A549 (cell line): ENCODE data around the gene TOPBP1. TPM values are rescaled to one million over a fixed set of nuclear protein-coding genes. Genes with fewer than 3 reads are reported as not detected.

ENCODE experiments used
- ATAC-seq, 2 experiments: fragments of 200-7000 bp in 1 of 2; fragments of >200 bp in 1 of 2; cut with Nextera tagmentation in 1 of 2; cut with Tn5 transposase in 1 of 2; 3 replicates each; pipeline versions ENCODE4 v1.8.0 to v1.9.1; 2018 to 2020; ENCODE audit warnings: mild to moderate bottlenecking in 1 of 2, moderate library complexity in 1 of 2
- CTCF ChIA-PET: fragments of 300-600 bp; sonication (Branson Sonifier 250); formaldehyde crosslinking; extraction: SDS; loops from one replicate; lab custom pipeline; 2021; ENCODE audit warnings: antibody characterized with exemption, inconsistent platforms; lab: Yijun Ruan, JAX
- POLR2A ChIA-PET: fragments of 350-600 bp; formaldehyde crosslinking; extraction: SDS; loops from one replicate; lab custom pipeline; 2021; ENCODE audit warnings: antibody characterized with exemption, inconsistent platforms; lab: Yijun Ruan, JAX
- DNase-seq, 2 experiments: peaks; one replicate each; pipeline versions ENCODE4 v3.0.0 to v3.0.0-alpha.2; 2011 to 2016; ENCODE audit warnings: low read depth in 1 of 2, low spot score in 1 of 2
- FAIRE-seq: peaks from 2 replicates; lab custom pipeline; 2011; peaks lifted over from hg19 to GRCh38; lab: Jason Lieb, UNC
- H3K27ac ChIP-seq, 2 experiments: fragments of >200 bp; sonication (Bioruptor Twin); formaldehyde crosslinking; 3 replicates each; pipeline ENCODE4 v1.5.1; 2016 to 2017
- H3K4me1 ChIP-seq: fragments of >200 bp; sonication (Bioruptor Twin); formaldehyde crosslinking; 3 replicates; pipeline ENCODE4 v1.6.1; 2016
- H3K4me2 ChIP-seq: fragments of >200 bp; sonication (Bioruptor Twin); formaldehyde crosslinking; 3 replicates; pipeline ENCODE4 v1.6.1; 2016
- H3K4me3 ChIP-seq: fragments of >200 bp; sonication (Bioruptor Twin); formaldehyde crosslinking; 3 replicates; pipeline ENCODE4 v1.5.1; 2016
- H3K9me3 ChIP-seq: fragments of >200 bp; sonication (Bioruptor Twin); formaldehyde crosslinking; 3 replicates; pipeline ENCODE4 v1.6.1; 2016
- BHLHE40 ChIP-seq: IDR thresholded peaks from 2 replicates; pipeline ENCODE4 v1.6.1; 2012; ENCODE audit warnings: low read depth, low read length, inconsistent platforms
- CBX2 ChIP-seq: fragments of 200-600 bp; sonication (generic); IDR thresholded peaks from 2 replicates; pipeline ENCODE4 v1.6.1; 2016; ENCODE audit warnings: low read depth, mild to moderate bottlenecking, borderline replicate concordance
- CBX8 ChIP-seq: fragments of 200-600 bp; sonication (generic); IDR thresholded peaks from 2 replicates; pipeline ENCODE4 v1.6.1; 2016
- CEBPB ChIP-seq, 2 experiments: fragments of >200 bp in 1 of 2; sonication (Bioruptor Twin) in 1 of 2; formaldehyde crosslinking in 1 of 2; IDR thresholded peaks; 2 replicates each; pipeline ENCODE4 v1.6.1; 2012 to 2016
- CHD2 ChIP-seq: fragments of 150-350 bp; IDR thresholded peaks from 2 replicates; pipeline ENCODE4 v1.6.1; 2014; ENCODE audit warnings: low read length; ENCODE audit not compliant: partially characterized antibody
- EHF ChIP-seq: fragments of 250-450 bp; sonication (Bioruptor Pico); IDR thresholded peaks from 2 replicates; pipeline ENCODE4 v1.5.0; 2020; ENCODE audit warnings: mild to moderate bottlenecking
- ELK1 ChIP-seq: fragments of 150-350 bp; IDR thresholded peaks from 2 replicates; pipeline ENCODE4 v1.6.1; 2014; ENCODE audit warnings: low read depth, mild to moderate bottlenecking, low read length
- FOSB ChIP-seq: fragments of 250-450 bp; sonication (Bioruptor Pico); IDR thresholded peaks from 2 replicates; pipeline ENCODE4 v1.5.0; 2020; ENCODE audit warnings: mild to moderate bottlenecking, moderate library complexity
- FOXS1 ChIP-seq: fragments of 250-450 bp; sonication (Bioruptor Pico); IDR thresholded peaks from 2 replicates; pipeline ENCODE4 v1.5.0; 2020; ENCODE audit warnings: mild to moderate bottlenecking, moderate library complexity
- HOXA7 ChIP-seq: fragments of 250-450 bp; sonication (Bioruptor Pico); IDR thresholded peaks from 2 replicates; pipeline ENCODE4 v1.5.0; 2020; ENCODE audit warnings: mild to moderate bottlenecking, moderate library complexity
- HOXB13 ChIP-seq: fragments of 250-450 bp; sonication (Bioruptor Pico); IDR thresholded peaks from 2 replicates; pipeline ENCODE4 v1.5.0; 2020; ENCODE audit warnings: low read depth, mild to moderate bottlenecking, moderate library complexity
- JUNB ChIP-seq: fragments of >200 bp; sonication (Bioruptor Twin); formaldehyde crosslinking; IDR thresholded peaks from 2 replicates; pipeline ENCODE4 v1.6.1; 2016
- KDM1A ChIP-seq: fragments of 200-600 bp; sonication (generic); IDR thresholded peaks from 2 replicates; pipeline ENCODE4 v1.6.1; 2016; ENCODE audit warnings: low read depth, mild to moderate bottlenecking
- NPAS2 ChIP-seq: fragments of 250-450 bp; sonication (Bioruptor Pico); IDR thresholded peaks from 2 replicates; pipeline ENCODE4 v1.8.0; 2022; ENCODE audit warnings: mild to moderate bottlenecking, moderate library complexity, borderline replicate concordance
- PBX3 ChIP-seq: IDR thresholded peaks from 2 replicates; pipeline ENCODE4 v1.6.1; 2012
- PHF8 ChIP-seq: fragments of 200-600 bp; sonication (generic); IDR thresholded peaks from 2 replicates; pipeline ENCODE4 v1.6.1; 2016; ENCODE audit warnings: low read depth, mild to moderate bottlenecking, antibody characterized with exemption, moderate library complexity, borderline replicate concordance
- RARB ChIP-seq: fragments of 250-450 bp; sonication (Bioruptor Pico); IDR thresholded peaks from 2 replicates; pipeline ENCODE4 v1.8.0; 2021; ENCODE audit warnings: mild to moderate bottlenecking, moderate library complexity
- RCOR1 ChIP-seq: fragments of 150-350 bp; IDR thresholded peaks from 2 replicates; pipeline ENCODE4 v1.6.1; 2014; ENCODE audit warnings: antibody characterized with exemption, low read length, low read depth
- RFX5 ChIP-seq: fragments of 450-650 bp; IDR thresholded peaks from 2 replicates; pipeline ENCODE4 v1.7.1; 2014; ENCODE audit warnings: antibody characterized with exemption, mild to moderate bottlenecking, moderate library complexity
- RNF2 ChIP-seq: fragments of 200-600 bp; sonication (generic); IDR thresholded peaks from 2 replicates; pipeline ENCODE4 v1.6.1; 2016; ENCODE audit warnings: low read depth, mild to moderate bottlenecking, antibody characterized with exemption, moderate library complexity, borderline replicate concordance
- SMC3 ChIP-seq: fragments of >200 bp; sonication (Bioruptor Twin); formaldehyde crosslinking; IDR thresholded peaks from 3 replicates; pipeline ENCODE4 v1.6.1; 2018; ENCODE audit warnings: inconsistent platforms
- TP53 ChIP-seq: fragments of 250-450 bp; sonication (Bioruptor Pico); IDR thresholded peaks from 2 replicates; pipeline ENCODE4 v1.5.0; 2021; ENCODE audit warnings: mild to moderate bottlenecking, moderate library complexity
- ZC3H11A ChIP-seq: fragments of 450-650 bp; IDR thresholded peaks from 2 replicates; pipeline ENCODE4 v1.6.1; 2014; ENCODE audit warnings: antibody characterized with exemption, mild to moderate bottlenecking
- ZNF302 ChIP-seq: fragments of 250-450 bp; sonication (Bioruptor Pico); IDR thresholded peaks from 2 replicates; pipeline ENCODE4 v1.9.0; 2021; ENCODE audit warnings: inconsistent platforms, mild to moderate bottlenecking, moderate library complexity
- WGBS: methylation state at CpG from one replicate; pipeline ENCODE4 v1.1.6; 2017; ENCODE audit errors: missing lambda C conversion rate; 5-methylcytosine and 5-hydroxymethylcytosine counted together
- polyA plus RNA-seq, 4 experiments: library from polyadenylated mRNA; depleted of rRNA in 3 of 4; stranded (reverse); fragments of >200 nt; fragmentation: RNase III in 1 of 4; extraction: RNeasy Plus Mini Kit Qiagen cat#74134 plus additional on column Dnase treatment in 1 of 4; gene quantifications; 2 replicates in 3 of 4; 3 replicates in 1 of 4; pipeline ENCODE4 v1.2.3, GENCODE V29; 2011 to 2017
- TF ChIP-seq, protein P1 (sequence below): fragments of 250-450 bp; sonication (Bioruptor Pico); IDR thresholded peaks from 2 replicates; pipeline ENCODE4 v1.5.0; 2021; ENCODE audit warnings: mild to moderate bottlenecking, moderate library complexity, borderline replicate concordance
- TF ChIP-seq, protein P2 (sequence below): fragments of >200 bp; sonication (Bioruptor Twin); formaldehyde crosslinking; IDR thresholded peaks from 3 replicates; pipeline ENCODE4 v1.5.1; 2016
- TF ChIP-seq, protein P3 (sequence below): fragments of 250-450 bp; sonication (Bioruptor Pico); IDR thresholded peaks from 2 replicates; pipeline ENCODE4 v1.5.0; 2020; ENCODE audit warnings: low read depth, mild to moderate bottlenecking, moderate library complexity

Gene TOPBP1
- polyA plus RNA-seq, 2 of the 4 experiments (the other 2 are of a cell fraction) = 32.6 to 56.2 TPM

GRCh38 chr3:133699903-133700302 lies 38.2 kb upstream of the TOPBP1 start:
- Histone ChIP-seq H3K4me2 (no peak overlapping the region), H3K9me3 (no peaks in the 10 kb centered on the region), H3K27ac (no peak overlapping the region), H3K4me3 (no peak overlapping the region), H3K4me1 (no peaks in the 10 kb centered on the region)
- TF ChIP-seq CEBPB (IDR thresholded peaks at IDR 0.05) = no peak
- no peak for TF ChIP-seq BHLHE40
- no peak for TF ChIP-seq PBX3
- TF ChIP-seq RNF2 = no peak
- no peak for TF ChIP-seq CBX8
- TF ChIP-seq RFX5 = no peak
- TF ChIP-seq JUNB = no peak
- TF ChIP-seq RARB (CRISPR knock-in tag) = no peak
- TF ChIP-seq SMC3 = no peak
- TF ChIP-seq FOSB (CRISPR knock-in tag) = no peak
- TF ChIP-seq CBX2 = no peak
- TF ChIP-seq RCOR1 = no peak
- ATAC-seq (no peak), DNase-seq (no peak), FAIRE-seq (no peak)
- WGBS = 38% methylated on average over 3 of the region's 3 CpGs
- POLR2A ChIA-PET = no interaction called here
- CTCF ChIA-PET = interaction anchor here (1.2 kb wide), 1 partner anchor 9 kb away, joined by 3 read pairs; no protein-coding TSS in a partner anchor

DNA sequence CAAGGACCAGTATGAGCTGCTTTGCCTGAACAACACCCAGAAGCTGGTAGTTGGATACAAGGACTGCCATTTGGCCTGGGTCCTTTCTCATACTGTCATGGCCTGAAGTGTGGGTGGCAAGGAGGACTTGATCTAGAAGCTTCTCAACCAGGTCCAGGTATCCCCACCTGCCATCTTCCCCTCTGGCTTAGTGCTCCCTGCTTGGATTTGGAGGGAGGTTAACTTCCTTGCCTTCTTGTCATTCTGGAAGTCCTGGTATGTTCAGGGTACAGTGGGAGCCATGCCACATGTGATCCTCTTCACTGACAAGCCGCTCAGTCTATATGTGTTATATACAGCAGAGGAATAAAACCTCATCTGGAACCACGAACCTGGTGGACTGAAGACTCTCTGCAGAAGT lies 37.7 kb upstream of the TOPBP1 start:
- no peaks in the 10 kb centered on the region for H3K9me3 ChIP-seq
- ChIA-PET POLR2A (no interaction called here), CTCF (interaction anchor here (1.2 kb wide), 1 partner anchor 9 kb away, joined by 3 read pairs; no protein-coding TSS in a partner anchor)
- H3K4me1 ChIP-seq = no peaks in the 10 kb centered on the region
- WGBS = 42% methylated on average over 2 of the region's 2 CpGs
- no peak for DNase-seq
- no peak for FAIRE-seq
- TF ChIP-seq, protein P1, sequence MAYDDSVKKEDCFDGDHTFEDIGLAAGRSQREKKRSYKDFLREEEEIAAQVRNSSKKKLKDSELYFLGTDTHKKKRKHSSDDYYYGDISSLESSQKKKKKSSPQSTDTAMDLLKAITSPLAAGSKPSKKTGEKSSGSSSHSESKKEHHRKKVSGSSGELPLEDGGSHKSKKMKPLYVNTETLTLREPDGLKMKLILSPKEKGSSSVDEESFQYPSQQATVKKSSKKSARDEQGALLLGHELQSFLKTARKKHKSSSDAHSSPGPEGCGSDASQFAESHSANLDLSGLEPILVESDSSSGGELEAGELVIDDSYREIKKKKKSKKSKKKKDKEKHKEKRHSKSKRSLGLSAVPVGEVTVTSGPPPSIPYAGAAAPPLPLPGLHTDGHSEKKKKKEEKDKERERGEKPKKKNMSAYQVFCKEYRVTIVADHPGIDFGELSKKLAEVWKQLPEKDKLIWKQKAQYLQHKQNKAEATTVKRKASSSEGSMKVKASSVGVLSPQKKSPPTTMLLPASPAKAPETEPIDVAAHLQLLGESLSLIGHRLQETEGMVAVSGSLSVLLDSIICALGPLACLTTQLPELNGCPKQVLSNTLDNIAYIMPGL (CRISPR knock-in tag) = no peak
- TF ChIP-seq, protein P2, sequence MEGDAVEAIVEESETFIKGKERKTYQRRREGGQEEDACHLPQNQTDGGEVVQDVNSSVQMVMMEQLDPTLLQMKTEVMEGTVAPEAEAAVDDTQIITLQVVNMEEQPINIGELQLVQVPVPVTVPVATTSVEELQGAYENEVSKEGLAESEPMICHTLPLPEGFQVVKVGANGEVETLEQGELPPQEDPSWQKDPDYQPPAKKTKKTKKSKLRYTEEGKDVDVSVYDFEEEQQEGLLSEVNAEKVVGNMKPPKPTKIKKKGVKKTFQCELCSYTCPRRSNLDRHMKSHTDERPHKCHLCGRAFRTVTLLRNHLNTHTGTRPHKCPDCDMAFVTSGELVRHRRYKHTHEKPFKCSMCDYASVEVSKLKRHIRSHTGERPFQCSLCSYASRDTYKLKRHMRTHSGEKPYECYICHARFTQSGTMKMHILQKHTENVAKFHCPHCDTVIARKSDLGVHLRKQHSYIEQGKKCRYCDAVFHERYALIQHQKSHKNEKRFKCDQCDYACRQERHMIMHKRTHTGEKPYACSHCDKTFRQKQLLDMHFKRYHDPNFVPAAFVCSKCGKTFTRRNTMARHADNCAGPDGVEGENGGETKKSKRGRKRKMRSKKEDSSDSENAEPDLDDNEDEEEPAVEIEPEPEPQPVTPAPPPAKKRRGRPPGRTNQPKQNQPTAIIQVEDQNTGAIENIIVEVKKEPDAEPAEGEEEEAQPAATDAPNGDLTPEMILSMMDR = no peak
- TF ChIP-seq KDM1A (no peak), HOXB13 (no peak)
- H3K4me3 ChIP-seq = no peak overlapping the region
- no peak for ATAC-seq
- H3K4me2 ChIP-seq = no peak overlapping the region
- no peak overlapping the region for H3K27ac ChIP-seq

- Histone ChIP-seq H3K4me1 (no peaks in the 10 kb centered on the region), H3K9me3 (no peaks in the 10 kb centered on the region), H3K27ac (no peak overlapping the region), H3K4me3 (no peak overlapping the region), H3K4me2 (no peak overlapping the region)
- DNase-seq (no peak), FAIRE-seq (no peak), ATAC-seq (no peak)
- 41% methylated on average over 2 of the region's 2 CpGs for WGBS
- CTCF ChIA-PET = no interaction called here
- POLR2A ChIA-PET = no interaction called here
- TF ChIP-seq ZNF302 (CRISPR knock-in tag) = no peak
- TF ChIP-seq ELK1 = no peak
- no peak for TF ChIP-seq CHD2
- TF ChIP-seq FOXS1 (CRISPR knock-in tag) = no peak
- no peak for TF ChIP-seq EHF (CRISPR knock-in tag)
- no peak for TF ChIP-seq TP53 (CRISPR knock-in tag)
- TF ChIP-seq ZC3H11A = no peak
- TF ChIP-seq PHF8 = no peak
- TF ChIP-seq, protein P3, sequence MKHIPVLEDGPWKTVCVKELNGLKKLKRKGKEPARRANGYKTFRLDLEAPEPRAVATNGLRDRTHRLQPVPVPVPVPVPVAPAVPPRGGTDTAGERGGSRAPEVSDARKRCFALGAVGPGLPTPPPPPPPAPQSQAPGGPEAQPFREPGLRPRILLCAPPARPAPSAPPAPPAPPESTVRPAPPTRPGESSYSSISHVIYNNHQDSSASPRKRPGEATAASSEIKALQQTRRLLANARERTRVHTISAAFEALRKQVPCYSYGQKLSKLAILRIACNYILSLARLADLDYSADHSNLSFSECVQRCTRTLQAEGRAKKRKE (CRISPR knock-in tag) = no peak
- TF ChIP-seq RFX5 = no peak
- no peak for TF ChIP-seq RARB (CRISPR knock-in tag)
- TF ChIP-seq SMC3 = no peak
- TF ChIP-seq HOXA7 = no peak
- no peak for TF ChIP-seq NPAS2 (CRISPR knock-in tag)
- no peak for TF ChIP-seq CBX2
Measured at GRCh38 chr3:133697960-133698359, 36.2 kb upstream of the TOPBP1 start.
